Stimulated activated CD8-positive, alpha-beta memory T cell treated with anti-CD3 and anti-CD28 coated beads, Interleukin-15, amount 100 ng/mL, for 1 hour (primary cell): ENCODE results near the gene RAB11FIP4.
"Not testable (repeated sequence)": the region's sequence is repeated elsewhere in the genome, so short reads cannot be mapped to it uniquely, and the experiment has no call there.

Experiments
- DNase-seq: peaks from one replicate; pipeline ENCODE4 v3.0.0-alpha.2; 2020; ENCODE audit warnings: low read depth

The RAB11FIP4 gene

GRCh38 chr17:31431852-31432658 is 40.6 kb downstream of the RAB11FIP4 start:
- no peak for DNase-seq

GRCh38 chr17:31433091-31433790 is 41.8 kb downstream of the RAB11FIP4 start:
- DNase-seq, result peak; percentile 10

GRCh38 chr17:31433811-31434726 is 42.6 kb downstream of the RAB11FIP4 start:
- no peak for DNase-seq

- DNase-seq, result no peak
These were observed 43.2 kb downstream of the RAB11FIP4 start for GRCh38 chr17:31434727-31435050.

- no peak for DNase-seq
These were observed 44.1 kb downstream of the RAB11FIP4 start for GRCh38 chr17:31435581-31435980.

GRCh38 chr17:31437720-31438400 is 46.4 kb downstream of the RAB11FIP4 start:
- DNase-seq, result no peak

- no peak for DNase-seq
These were observed 48.2 kb downstream of the RAB11FIP4 start for GRCh38 chr17:31439716-31440115.

- no peak for DNase-seq
These were observed 50.8 kb downstream of the RAB11FIP4 start for GRCh38 chr17:31442276-31442675.

- not testable (repeated sequence) for DNase-seq
These were observed 51.4 kb downstream of the RAB11FIP4 start for GRCh38 chr17:31442856-31443255.

GRCh38 chr17:31443386-31443785 is 51.9 kb downstream of the RAB11FIP4 start:
- DNase-seq, result no peak

GRCh38 chr17:31444026-31444425 is 52.6 kb downstream of the RAB11FIP4 start:
- no peak for DNase-seq

GRCh38 chr17:31446195-31446967 is 54.9 kb downstream of the RAB11FIP4 start:
- no peak for DNase-seq

GRCh38 chr17:31448467-31449077 is 57.1 kb downstream of the RAB11FIP4 start:
- DNase-seq, result no peak

GRCh38 chr17:31449111-31449510 is 57.6 kb downstream of the RAB11FIP4 start:
- no peak for DNase-seq

GRCh38 chr17:31449746-31450145 is 58.3 kb downstream of the RAB11FIP4 start:
- no peak for DNase-seq

- no peak for DNase-seq
These were observed 60.6 kb downstream of the RAB11FIP4 start for GRCh38 chr17:31452101-31452500.

GRCh38 chr17:31452561-31453110 is 61.2 kb downstream of the RAB11FIP4 start:
- no peak for DNase-seq

- DNase-seq, result no peak
These were observed 62.4 kb downstream of the RAB11FIP4 start for GRCh38 chr17:31453896-31454295.

GRCh38 chr17:31456814-31457213 is 65.3 kb downstream of the RAB11FIP4 start:
- no peak for DNase-seq
